Measurements from ENCODE around the gene STON2. TPM values are rescaled to one million over a fixed set of nuclear protein-coding genes. Genes with fewer than 3 reads are reported as not detected.

Gene STON2
- total and polyA plus RNA-seq, 2 of the 8 experiments (the other 6 are each of a cell fraction or from before 2014, with no cell fraction given), result 8.9 to 50.0 TPM

DNA sequence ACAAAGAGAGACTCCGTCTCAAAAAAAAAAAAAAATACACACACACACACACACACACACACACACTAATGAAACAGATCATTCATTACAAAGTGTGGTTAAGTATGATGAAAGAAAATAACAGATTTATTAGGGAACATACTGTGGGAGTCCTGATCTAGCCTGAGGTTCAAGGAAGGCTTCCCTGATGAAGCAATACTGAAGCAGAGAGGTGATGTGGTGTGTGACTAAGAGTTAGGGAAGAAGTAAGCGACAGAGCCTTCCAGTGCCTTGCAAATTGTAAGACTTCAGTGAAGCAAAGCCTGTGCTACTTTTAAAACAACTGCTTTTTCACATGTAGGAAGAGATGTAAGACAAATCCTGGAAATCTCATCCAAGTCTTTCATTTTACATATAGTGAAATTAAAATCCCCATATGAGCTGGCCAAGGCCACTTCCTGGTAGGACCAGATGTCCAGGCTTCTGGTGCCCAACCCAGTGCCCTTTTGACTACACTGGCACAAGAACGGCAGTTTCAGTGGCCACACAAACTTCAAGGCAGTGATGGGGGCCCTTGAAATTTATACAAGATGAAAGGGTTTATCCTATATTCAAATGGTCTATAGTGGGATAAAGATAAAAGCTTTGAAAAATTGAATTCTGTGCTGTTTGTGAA, 86.2 kb downstream of the STON2 start:
- Histone ChIP-seq H4K5ac (ENCODE audit: insufficient read length, low read depth, low read length) (no peak overlapping the region), H3K27me3 (replicated peaks in 1 of 4; ENCODE audit: control insufficient read depth in 3 of 4, extremely low read depth in 1 of 4, insufficient read depth in 3 of 4, low read length in 3 of 4) (no peaks in the 10 kb centered on the region), H2BK120ac (replicated peaks; ENCODE audit: low read depth, low read length) (peak overlapping the region; percentile 82), H3K9me3 (ENCODE audit: insufficient read depth in 2 of 2, low read depth in 1 of 2, low read length in 1 of 2) (no peaks in the 10 kb centered on the region), H2BK12ac (ENCODE audit: low read depth, low read length) (peak overlapping the region; percentile 81), H3K36me3 (ENCODE audit: control insufficient read depth in 2 of 4, insufficient read depth in 4 of 4, low read length in 3 of 4) (no peaks in the 10 kb centered on the region; a peak in 1 of 8 replicates), H2BK20ac (ENCODE audit: low read length) (no peak overlapping the region), H3K4me3 (ENCODE audit: extremely low read depth in 1 of 4, insufficient read depth in 2 of 4, low read depth in 3 of 4, low read length in 4 of 4) (no peak overlapping the region), H3K56ac (replicated peaks; ENCODE audit: insufficient read length, low read depth, low read length) (no peak overlapping the region), H3K4me2 (ENCODE audit: insufficient read depth in 1 of 2, low read depth in 2 of 2, low read length in 2 of 2) (no peak overlapping the region; a peak in 1 of 4 replicates), H3K23ac (ENCODE audit: insufficient read length) (no peak overlapping the region), H3K9ac (replicated peaks in 1 of 4; ENCODE audit: extremely low read depth in 1 of 4, low read depth in 3 of 4, low read length in 3 of 4) (no peak overlapping the region), H3K23me2 (ENCODE audit: low read depth, low read length) (no peaks in the 10 kb centered on the region), H3K4me1 (replicated peaks in 1 of 4; ENCODE audit: control insufficient read depth in 3 of 4, insufficient read depth in 4 of 4, low read length in 3 of 4) (peaks cover 6 to 29% (median 23%) of the 10 kb centered on the region in 4 experiments; a peak in 6 of 7 replicates), H3K18ac (ENCODE audit: extremely low read depth, low read length) (peak overlapping the region; percentile 33; the same call in 1 of the 2 replicates), H3K14ac (ENCODE audit: insufficient read length) (no peak overlapping the region), H3K27ac (ENCODE audit: low read depth, low read length) (peak overlapping the region; percentile 60), H3K4ac (replicated peaks; ENCODE audit: insufficient read length, low read depth, low read length) (no peak overlapping the region), H2AFZ (ENCODE audit: low read length) (no peak overlapping the region), H3K79me1 (ENCODE audit: low read depth, low read length) (no peaks in the 10 kb centered on the region), H3K79me2 (ENCODE audit: control insufficient read depth in 1 of 2, insufficient read depth in 2 of 2, low read length in 2 of 2) (peaks cover 0 to 17% of the 10 kb centered on the region in 2 experiments; a peak in 2 of 4 replicates), H2BK15ac (ENCODE audit: low read length) (no peak overlapping the region), H4K20me1 (replicated peaks in 1 of 2; ENCODE audit: control insufficient read depth in 1 of 2, insufficient read depth in 2 of 2, low read length in 2 of 2) (no peaks in the 10 kb centered on the region), H4K8ac (ENCODE audit: extremely low read depth, insufficient read depth, low read length) (no peak overlapping the region), H4K91ac (replicated peaks; ENCODE audit: insufficient read length, low read length) (peak overlapping the region; percentile 25), H2BK5ac (ENCODE audit: low read depth, low read length) (no peak overlapping the region), H2AK5ac (ENCODE audit: low read depth, low read length) (no peak overlapping the region; the same call in 1 of the 2 replicates)
- TF ChIP-seq KDM5A (IDR thresholded peaks at IDR 0.05; ENCODE audit: low read length) (no peak), GABPA (IDR thresholded peaks at IDR 0.05; ENCODE audit: borderline replicate concordance, insufficient read depth, low read length) (no peak), TCF12 (IDR thresholded peaks at IDR 0.05; ENCODE audit: low read depth, low read length) (no peak), TBP (IDR thresholded peaks at IDR 0.05; ENCODE audit: low read depth, low read length) (no peak), NRF1 (IDR thresholded peaks at IDR 0.05; ENCODE audit: low read depth, low read length) (no peak), HDAC2 (IDR thresholded peaks at IDR 0.05; ENCODE audit: borderline replicate concordance in 1 of 2, low read depth in 2 of 2, low read length in 2 of 2) (no peak), SIN3A (conservative IDR thresholded peaks at IDR 0.05 in 1 of 2, IDR thresholded peaks at IDR 0.05 in 1 of 2; ENCODE audit: low read depth in 1 of 2, low read length in 2 of 2) (no peak), NANOG (IDR thresholded peaks at IDR 0.05; ENCODE audit: insufficient read depth, low read depth, low read length, poor library complexity, severe bottlenecking) (no peak), SP4 (IDR thresholded peaks at IDR 0.05; ENCODE audit: low read length) (no peak)
- 91% methylated on average over 2 of the region's 3 CpGs; no CpG with 5 or more reads in 1 of the 2 experiments for WGBS, 2 experiments (ENCODE audit: extremely low coverage in 1 of 2, insufficient coverage in 1 of 2, insufficient read length in 1 of 2, insufficient replicate concordance in 2 of 2, low coverage in 1 of 2, low lambda C conversion rate in 2 of 2, missing lambda C conversion rate in 1 of 2)
- FAIRE-seq (no peak), DNase-seq (ENCODE audit: low read depth in 1 of 2, low spot score in 2 of 2) (no peak)
- ChIA-PET CTCF (ENCODE audit: partially characterized antibody) (interaction anchor here (1.3 to 1.8 kb wide), 2 partner anchors 12 to 44 kb away, joined by 6 to 12 read pairs; no protein-coding TSS in a partner anchor), POLR2A (ENCODE audit: partially characterized antibody) (interaction anchor here (1.4 to 2.2 kb wide), 3 partner anchors 11 to 95 kb away, joined by 5 to 10 read pairs (median 6); partner anchors contain the start of gene GTF2A1)

All from H1 (cell line).